ENCODE measurements around the gene SNX18.

DNA sequence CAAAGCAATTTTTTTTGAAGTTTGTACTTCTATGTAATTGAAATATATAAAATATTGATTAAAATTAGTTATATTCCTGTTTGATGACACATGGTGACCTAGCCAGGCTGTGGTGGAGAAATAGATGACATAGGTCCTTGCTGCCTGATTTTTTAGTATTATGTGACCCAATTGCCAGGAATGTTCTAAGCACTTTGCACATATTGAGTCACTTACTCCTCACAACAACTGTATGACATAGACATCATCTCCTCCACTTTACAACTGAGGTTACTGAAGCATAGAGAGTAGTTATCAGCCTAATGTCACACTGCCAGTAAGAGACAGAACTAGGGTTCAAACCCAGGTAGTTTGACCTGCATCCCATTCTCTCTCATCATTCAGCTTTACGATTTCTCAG, 26.2 kb upstream of the SNX18 start:
- no peak for TF ChIP-seq CTCF (IDR thresholded peaks at IDR 0.05)
- TF ChIP-seq EZH2 (IDR thresholded peaks at IDR 0.05; ENCODE audit: borderline replicate concordance, insufficient read depth, low read depth, low read length, poor library complexity, severe bottlenecking): no peak
